Transverse colon (tissue), 4 donors: Measurements from ENCODE around the gene PTGER3.

Experiments
- CTCF ChIP-seq, 5 experiments: fragments of 200-600 bp in 3 of 5; fragments of 450-650 bp in 2 of 5; sonication (generic) in 3 of 5; IDR thresholded peaks; 1 replicate in 2 of 5; 2 replicates in 3 of 5; pipeline ENCODE4 v1.5.1; 2016 to 2017; ENCODE audit warnings: antibody characterized with exemption in 5 of 5, inconsistent platforms in 3 of 5, mild to moderate bottlenecking in 2 of 5, moderate library complexity in 1 of 5
- POLR2A ChIP-seq: fragments of 450-650 bp; IDR thresholded peaks from one replicate; pipeline ENCODE4 v1.6.1; 2016; ENCODE audit warnings: antibody characterized with exemption, mild to moderate bottlenecking, moderate library complexity
- POLR2AphosphoS5 ChIP-seq, 3 donors: sonication (generic); formaldehyde crosslinking; IDR thresholded peaks; one replicate each; pipeline ENCODE4 v1.6.1; 2016; ENCODE audit warnings: antibody characterized with exemption in 3 of 3

- TF ChIP-seq CTCF (IDR thresholded peaks at IDR 0.05) = no peak
- no peak for TF ChIP-seq POLR2A
- no peak for TF ChIP-seq POLR2AphosphoS5 (IDR thresholded peaks at IDR 0.05)
Observed at GRCh38 chr1:71071720-71072119, 24.1 kb upstream of the PTGER3 start.
